HuH-7 (cell line): ENCODE data around the gene AGMAT.

ENCODE experiments used
- DNase-seq: peaks from one replicate; pipeline ENCODE4 v3.0.0; 2011; ENCODE audit warnings: low spot score

Gene AGMAT

GRCh38 chr1:15523104-15524020, 61.5 kb downstream of the AGMAT start:
- no peak for DNase-seq

DNA sequence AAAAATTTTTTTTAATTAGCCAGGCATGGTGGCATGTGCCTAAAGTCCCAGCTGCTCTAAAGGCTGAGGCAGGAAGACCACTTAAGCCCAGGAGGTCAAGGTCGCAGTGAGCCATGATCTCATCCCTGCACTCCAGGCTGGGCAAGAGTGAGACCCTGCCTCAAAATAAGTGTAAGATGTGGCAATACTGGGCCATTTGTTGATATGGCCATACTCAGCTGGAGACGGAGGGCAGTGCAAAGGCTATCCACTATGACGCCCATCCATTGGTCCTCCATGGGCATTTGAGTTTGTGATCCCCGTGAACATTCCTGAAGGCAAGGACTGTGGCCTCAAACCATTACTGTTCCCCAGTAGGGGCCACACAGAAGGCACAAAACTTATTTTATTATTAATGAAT, 62.3 kb downstream of the AGMAT start:
- no peak for DNase-seq
